HEK293T (cell line): ENCODE results near the gene RNF175.

Source experiments
- ARNT ChIP-seq: fragments of 450-650 bp; IDR thresholded peaks from 2 replicates; pipeline ENCODE4 v1.6.1; 2017; ENCODE audit warnings: mild to moderate bottlenecking
- ELF4 ChIP-seq: fragments of 450-650 bp; IDR thresholded peaks from 2 replicates; pipeline ENCODE4 v1.6.1; 2017; ENCODE audit warnings: antibody characterized with exemption
- SP1 ChIP-seq: fragments of 450-650 bp; IDR thresholded peaks from 2 replicates; pipeline ENCODE4 v1.6.1; 2017
- SUZ12 ChIP-seq: fragments of 450-650 bp; IDR thresholded peaks from 2 replicates; pipeline ENCODE4 v1.6.1; 2016; ENCODE audit warnings: mild to moderate bottlenecking
- ZNF384 ChIP-seq: fragments of 450-650 bp; IDR thresholded peaks from 2 replicates; pipeline ENCODE4 v1.6.1; 2016
- TF ChIP-seq, protein P1 (sequence below): fragments of 450-650 bp; IDR thresholded peaks from 2 replicates; pipeline ENCODE4 v1.6.1; 2016

- TF ChIP-seq ZNF384: no peak
- TF ChIP-seq, protein P1, sequence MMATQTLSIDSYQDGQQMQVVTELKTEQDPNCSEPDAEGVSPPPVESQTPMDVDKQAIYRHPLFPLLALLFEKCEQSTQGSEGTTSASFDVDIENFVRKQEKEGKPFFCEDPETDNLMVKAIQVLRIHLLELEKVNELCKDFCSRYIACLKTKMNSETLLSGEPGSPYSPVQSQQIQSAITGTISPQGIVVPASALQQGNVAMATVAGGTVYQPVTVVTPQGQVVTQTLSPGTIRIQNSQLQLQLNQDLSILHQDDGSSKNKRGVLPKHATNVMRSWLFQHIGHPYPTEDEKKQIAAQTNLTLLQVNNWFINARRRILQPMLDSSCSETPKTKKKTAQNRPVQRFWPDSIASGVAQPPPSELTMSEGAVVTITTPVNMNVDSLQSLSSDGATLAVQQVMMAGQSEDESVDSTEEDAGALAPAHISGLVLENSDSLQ: no peak
- TF ChIP-seq ELF4: no peak
- TF ChIP-seq SUZ12: no peak
- TF ChIP-seq ARNT: no peak
- TF ChIP-seq SP1: no peak
Observed at GRCh38 chr4:153735906-153736461, 23.8 kb downstream of the RNF175 start.
